GM10266 (cell line): ENCODE measurements around the gene IL17REL.

ENCODE experiments used
- DNase-seq: peaks from one replicate; pipeline ENCODE4 v3.0.0; 2012; ENCODE audit errors: extremely low spot score
- TF ChIP-seq, protein P1 (sequence below): IDR thresholded peaks from 2 replicates; pipeline ENCODE4 v1.5.1; 2012; ENCODE audit warnings: mild to moderate bottlenecking, low read depth; ENCODE audit not compliant: control insufficient read depth, insufficient read depth; ENCODE audit errors: missing control alignments

The IL17REL gene

DNA sequence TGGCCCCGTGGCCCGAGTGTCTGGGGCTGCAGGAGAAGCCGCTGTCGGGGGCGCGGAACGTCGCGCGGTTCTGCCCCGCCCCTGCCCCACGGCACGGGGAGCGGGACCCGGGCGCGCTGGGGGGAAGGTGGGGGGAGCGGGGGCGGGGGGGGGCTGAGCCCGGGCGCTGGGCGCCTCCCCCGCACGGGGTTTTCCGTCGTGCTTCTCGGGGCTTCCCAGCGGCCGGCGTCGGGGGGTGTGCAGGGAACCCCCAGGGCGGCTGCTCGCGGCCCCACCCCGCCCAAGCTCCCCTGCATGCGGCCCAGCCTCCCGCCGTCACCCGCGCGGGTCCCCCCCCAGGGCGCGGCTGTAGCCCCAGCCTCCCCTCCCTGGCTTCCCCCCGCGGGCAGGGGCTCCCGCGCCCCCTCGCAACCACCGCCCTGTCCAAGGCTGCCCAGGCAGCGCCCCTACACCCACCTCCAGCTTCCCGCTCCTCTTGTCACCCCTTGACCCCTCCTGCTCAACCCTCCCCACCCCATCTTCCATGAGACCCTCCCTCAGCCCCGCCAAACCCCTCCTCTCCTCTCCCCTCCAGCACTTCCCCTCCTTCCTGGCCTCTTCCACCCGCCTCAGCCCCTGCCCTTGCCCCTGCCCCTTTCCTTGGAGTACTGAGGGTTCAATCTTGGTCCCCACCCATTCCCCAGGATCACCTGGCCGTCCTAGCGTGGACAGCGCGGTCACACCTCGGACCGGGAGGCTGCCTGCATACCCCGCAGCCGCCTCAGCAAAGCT lies 1.7 kb downstream of the IL17REL start:
- DNase-seq, result peak; percentile 92

DNA sequence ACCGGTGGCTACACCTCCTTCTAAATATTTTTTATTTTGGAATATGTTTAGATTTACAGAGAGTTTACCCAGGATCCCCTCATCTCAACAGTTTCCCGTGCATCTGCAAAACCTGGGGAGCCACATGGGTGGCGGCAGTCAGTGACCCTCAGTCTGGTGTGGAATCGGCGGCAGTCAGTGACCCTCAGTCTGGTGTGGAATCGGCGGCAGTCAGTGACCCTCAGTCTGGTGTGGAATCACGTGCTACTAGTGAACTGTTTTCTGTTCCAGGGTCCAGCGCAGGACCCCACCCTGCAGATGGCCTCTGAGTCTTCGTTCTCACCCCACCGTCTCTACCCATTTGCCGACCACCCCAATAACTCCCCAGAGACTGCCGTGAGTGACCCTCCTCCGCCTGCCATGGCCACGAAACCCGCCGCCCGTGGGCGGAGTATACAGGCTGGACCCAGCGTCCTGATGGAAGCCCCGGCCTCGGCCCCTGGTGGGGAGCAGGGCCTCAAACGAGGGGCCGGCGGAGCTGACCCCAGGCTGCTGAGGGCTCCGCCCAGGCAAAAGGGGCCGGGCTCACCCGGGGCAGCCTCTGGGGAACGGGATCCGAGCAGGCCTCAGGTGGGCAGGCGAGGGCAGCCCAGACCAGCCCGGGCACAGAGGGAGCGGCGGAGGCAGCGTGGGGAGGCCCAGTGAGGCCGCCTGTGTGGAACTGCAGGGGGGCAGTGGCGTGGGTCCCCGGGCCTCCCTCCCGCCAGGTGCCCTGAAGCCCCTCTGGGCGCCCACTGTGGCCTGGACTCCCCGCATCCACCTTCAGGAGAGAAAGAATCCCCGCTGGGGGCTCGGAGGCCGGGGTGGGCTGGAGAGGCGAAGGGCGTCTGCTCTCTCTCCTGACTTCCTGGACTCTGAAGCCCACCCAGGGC lies 2.5 kb downstream of the IL17REL start:
- TF ChIP-seq, protein P1, sequence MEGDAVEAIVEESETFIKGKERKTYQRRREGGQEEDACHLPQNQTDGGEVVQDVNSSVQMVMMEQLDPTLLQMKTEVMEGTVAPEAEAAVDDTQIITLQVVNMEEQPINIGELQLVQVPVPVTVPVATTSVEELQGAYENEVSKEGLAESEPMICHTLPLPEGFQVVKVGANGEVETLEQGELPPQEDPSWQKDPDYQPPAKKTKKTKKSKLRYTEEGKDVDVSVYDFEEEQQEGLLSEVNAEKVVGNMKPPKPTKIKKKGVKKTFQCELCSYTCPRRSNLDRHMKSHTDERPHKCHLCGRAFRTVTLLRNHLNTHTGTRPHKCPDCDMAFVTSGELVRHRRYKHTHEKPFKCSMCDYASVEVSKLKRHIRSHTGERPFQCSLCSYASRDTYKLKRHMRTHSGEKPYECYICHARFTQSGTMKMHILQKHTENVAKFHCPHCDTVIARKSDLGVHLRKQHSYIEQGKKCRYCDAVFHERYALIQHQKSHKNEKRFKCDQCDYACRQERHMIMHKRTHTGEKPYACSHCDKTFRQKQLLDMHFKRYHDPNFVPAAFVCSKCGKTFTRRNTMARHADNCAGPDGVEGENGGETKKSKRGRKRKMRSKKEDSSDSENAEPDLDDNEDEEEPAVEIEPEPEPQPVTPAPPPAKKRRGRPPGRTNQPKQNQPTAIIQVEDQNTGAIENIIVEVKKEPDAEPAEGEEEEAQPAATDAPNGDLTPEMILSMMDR, result no peak
- DNase-seq, result no peak

More for the DNA sequence above, 1.7 kb downstream of the IL17REL start:
- TF ChIP-seq, protein P1, result no peak

DNA sequence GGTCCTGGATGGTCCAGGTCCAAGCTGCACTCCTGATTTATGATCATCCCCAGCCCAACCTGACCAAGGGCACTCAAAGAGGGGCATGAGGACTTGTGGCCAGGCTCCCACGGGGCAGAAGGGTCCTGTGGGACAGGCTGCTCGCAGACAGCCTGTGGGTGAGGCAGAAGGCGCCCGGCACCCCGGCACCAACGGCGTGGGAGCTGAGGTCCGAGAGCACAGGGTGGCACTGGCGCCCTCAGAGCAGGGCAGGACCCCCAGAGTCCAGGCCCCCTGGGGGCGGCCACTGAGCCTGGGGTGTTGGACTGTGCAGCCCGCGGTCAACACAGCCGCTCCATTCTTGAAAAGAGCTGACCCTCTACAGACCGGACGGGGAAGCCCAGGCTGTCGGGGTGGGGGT lies 3.3 kb downstream of the IL17REL start:
- TF ChIP-seq, protein P1, result no peak
- no peak for DNase-seq

DNA sequence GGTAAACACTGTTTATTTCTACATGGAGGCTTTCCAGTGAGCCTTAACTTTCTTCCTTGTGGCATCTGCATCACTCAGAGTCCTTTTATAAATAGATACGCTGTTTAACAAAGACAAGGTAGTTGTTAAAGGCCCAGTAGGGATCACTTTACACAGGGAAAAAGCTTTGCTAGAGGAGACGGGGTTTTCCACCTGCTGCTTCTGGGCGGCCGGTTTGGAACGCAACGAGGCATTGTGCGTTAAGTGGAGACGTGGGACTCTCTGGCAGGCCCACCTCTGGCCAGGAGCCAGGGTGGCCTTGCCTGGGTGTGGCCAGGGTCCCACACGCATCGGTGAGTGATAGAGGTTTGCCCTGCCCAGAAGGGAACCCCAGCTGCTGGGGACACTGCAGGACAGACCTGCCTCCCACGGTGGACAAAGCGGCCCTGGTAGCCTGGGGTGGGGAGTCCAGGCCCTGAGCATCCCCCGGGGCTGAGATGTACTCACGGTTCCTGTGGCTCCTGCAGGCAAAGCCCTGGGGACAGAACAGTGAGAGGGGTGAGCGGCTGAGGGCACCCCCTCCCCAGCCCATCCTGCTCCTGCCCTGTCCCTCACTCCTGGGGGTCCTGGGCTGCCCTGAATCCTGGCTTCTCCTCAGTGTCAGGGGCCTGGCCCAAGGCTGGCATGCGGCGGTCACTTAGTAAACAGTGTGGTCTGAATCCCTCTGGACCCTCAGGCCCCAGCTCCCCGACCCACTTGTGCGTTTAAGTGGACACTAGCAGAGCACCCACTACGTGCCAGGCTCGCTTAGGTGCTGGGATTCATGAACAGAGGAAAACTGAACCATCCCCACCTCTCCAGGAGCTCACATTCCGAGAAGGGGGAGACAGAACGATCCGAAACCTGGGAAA lies 4.2 kb downstream of the IL17REL start:
- TF ChIP-seq, protein P1, result no peak

DNA sequence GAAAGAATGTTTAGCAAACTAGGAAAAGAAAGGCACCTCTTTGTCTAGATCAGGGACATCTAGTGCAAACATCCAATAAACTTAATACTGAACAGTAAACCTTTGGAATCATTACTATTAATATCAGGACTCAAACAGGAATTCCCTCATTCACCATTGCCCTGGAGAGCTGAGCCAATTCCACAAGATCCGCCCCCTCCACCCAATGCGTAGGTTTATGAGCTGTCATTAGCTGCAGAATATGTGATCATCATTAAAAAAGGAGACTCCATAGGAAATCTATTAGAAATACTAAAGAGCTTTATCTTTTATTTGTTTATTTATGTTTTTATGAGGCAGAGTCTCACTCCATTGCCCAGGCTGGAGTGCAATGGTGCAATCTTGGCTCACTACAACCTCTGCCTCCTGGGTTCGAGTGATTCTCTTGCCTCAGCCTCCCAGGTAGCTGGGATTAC lies 5.5 kb downstream of the IL17REL start:
- TF ChIP-seq, protein P1, result no peak
- no peak for DNase-seq

More for the DNA sequence above, 4.2 kb downstream of the IL17REL start:
- DNase-seq, result no peak

DNA sequence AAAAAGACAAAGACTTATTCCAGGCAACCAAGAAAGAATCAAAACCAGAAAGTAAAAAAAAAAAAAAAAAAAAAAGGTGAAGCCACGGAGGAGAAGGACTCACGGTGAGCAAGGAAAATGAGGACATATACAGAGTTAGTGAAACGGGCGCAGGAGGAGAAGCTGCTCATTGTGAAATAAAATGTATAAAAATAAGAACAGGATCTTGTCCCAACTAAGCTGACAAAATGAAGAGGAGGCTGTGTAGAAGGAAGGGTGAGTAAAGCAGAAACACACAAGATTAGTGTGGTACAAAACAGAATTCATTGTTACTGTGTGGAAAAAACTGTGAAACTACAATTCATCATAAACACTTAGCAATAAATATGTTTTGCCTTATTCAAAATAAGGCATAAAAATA lies 7.6 kb downstream of the IL17REL start:
- DNase-seq, result no peak
- TF ChIP-seq, protein P1, result no peak
